B cell (primary cell): ENCODE measurements around the gene TNFAIP2.

Experiments used
- EZH2 ChIP-seq: IDR thresholded peaks from 2 replicates; pipeline ENCODE4 v1.6.1; 2012; ENCODE audit warnings: borderline replicate concordance, low read depth, mild to moderate bottlenecking, moderate library complexity, low read length; ENCODE audit not compliant: insufficient read depth, poor library complexity, severe bottlenecking
- TF ChIP-seq, protein P1 (sequence below): fragments of 200-600 bp; IDR thresholded peaks from one replicate; pipeline ENCODE4 v1.8.0; 2022; ENCODE audit warnings: antibody characterized with exemption, mild to moderate bottlenecking

GRCh38 chr14:103178521-103178920, 55.3 kb downstream of the TNFAIP2 start:
- TF ChIP-seq, protein P1, sequence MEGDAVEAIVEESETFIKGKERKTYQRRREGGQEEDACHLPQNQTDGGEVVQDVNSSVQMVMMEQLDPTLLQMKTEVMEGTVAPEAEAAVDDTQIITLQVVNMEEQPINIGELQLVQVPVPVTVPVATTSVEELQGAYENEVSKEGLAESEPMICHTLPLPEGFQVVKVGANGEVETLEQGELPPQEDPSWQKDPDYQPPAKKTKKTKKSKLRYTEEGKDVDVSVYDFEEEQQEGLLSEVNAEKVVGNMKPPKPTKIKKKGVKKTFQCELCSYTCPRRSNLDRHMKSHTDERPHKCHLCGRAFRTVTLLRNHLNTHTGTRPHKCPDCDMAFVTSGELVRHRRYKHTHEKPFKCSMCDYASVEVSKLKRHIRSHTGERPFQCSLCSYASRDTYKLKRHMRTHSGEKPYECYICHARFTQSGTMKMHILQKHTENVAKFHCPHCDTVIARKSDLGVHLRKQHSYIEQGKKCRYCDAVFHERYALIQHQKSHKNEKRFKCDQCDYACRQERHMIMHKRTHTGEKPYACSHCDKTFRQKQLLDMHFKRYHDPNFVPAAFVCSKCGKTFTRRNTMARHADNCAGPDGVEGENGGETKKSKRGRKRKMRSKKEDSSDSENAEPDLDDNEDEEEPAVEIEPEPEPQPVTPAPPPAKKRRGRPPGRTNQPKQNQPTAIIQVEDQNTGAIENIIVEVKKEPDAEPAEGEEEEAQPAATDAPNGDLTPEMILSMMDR: no peak
- TF ChIP-seq EZH2: no peak
